SK-N-MC (cell line): Measurements from ENCODE around the gene MYH9.

Experiments used
- EZH2 ChIP-seq: fragments of 200-600 bp; sonication (generic); IDR thresholded peaks from one replicate; pipeline ENCODE4 v1.6.1; 2017; ENCODE audit warnings: antibody characterized with exemption
- POLR2AphosphoS5 ChIP-seq: IDR thresholded peaks from 2 replicates; pipeline ENCODE4 v1.6.1; 2012; ENCODE audit warnings: mild to moderate bottlenecking, low read depth, low read length, borderline replicate concordance

- TF ChIP-seq EZH2: no peak
- TF ChIP-seq POLR2AphosphoS5: no peak
Observed at GRCh38 chr22:36247955-36248354, 139.8 kb downstream of the MYH9 start.
